Urothelium cell line (cell line): Measurements from ENCODE around the gene SNX22.

Experiments
- DNase-seq: peaks from one replicate; pipeline ENCODE4 v3.0.0; 2011; ENCODE audit warnings: low spot score, mixed read lengths
- FAIRE-seq: peaks from 2 replicates; lab custom pipeline; 2011; peaks lifted over from hg19 to GRCh38; lab: Jason Lieb, UNC

SNX22 gene

GRCh38 chr15:64193971-64194370 lies 42.4 kb downstream of the SNX22 start:
- FAIRE-seq = peak; percentile 67
- DNase-seq = no peak

- DNase-seq (no peak), FAIRE-seq (no peak)
These were observed 45.9 kb downstream of the SNX22 start for GRCh38 chr15:64197425-64197824.

DNA sequence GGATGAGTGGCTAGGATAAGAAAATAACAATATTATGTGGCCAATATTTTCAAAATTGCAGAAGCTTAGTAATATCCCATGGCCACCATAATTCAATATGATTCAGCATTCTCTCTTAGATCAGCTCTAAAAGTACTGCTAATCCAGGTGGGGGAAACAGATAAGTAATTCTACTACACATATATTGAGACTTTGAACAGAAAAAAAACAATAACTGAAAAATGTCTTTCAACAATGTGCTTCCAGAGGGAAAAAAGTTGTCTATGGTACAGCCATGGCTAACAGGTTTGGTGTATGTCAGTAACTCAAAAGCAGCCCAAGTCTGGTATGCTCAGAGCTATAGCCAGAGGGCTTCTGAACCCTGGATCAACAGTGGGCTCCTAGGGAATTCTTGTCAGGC lies 53.7 kb downstream of the SNX22 start:
- FAIRE-seq (no peak), DNase-seq (no peak)
